GM10266 (cell line): ENCODE data around the gene GNAT1.

Experiments
- DNase-seq: peaks from one replicate; pipeline ENCODE4 v3.0.0; 2012; ENCODE audit errors: extremely low spot score
- TF ChIP-seq, protein P1 (sequence below): IDR thresholded peaks from 2 replicates; pipeline ENCODE4 v1.5.1; 2012; ENCODE audit warnings: mild to moderate bottlenecking, low read depth; ENCODE audit not compliant: control insufficient read depth, insufficient read depth; ENCODE audit errors: missing control alignments

GNAT1 gene

GRCh38 chr3:50151728-50152127, 39.7 kb upstream of the GNAT1 start:
- TF ChIP-seq, protein P1, sequence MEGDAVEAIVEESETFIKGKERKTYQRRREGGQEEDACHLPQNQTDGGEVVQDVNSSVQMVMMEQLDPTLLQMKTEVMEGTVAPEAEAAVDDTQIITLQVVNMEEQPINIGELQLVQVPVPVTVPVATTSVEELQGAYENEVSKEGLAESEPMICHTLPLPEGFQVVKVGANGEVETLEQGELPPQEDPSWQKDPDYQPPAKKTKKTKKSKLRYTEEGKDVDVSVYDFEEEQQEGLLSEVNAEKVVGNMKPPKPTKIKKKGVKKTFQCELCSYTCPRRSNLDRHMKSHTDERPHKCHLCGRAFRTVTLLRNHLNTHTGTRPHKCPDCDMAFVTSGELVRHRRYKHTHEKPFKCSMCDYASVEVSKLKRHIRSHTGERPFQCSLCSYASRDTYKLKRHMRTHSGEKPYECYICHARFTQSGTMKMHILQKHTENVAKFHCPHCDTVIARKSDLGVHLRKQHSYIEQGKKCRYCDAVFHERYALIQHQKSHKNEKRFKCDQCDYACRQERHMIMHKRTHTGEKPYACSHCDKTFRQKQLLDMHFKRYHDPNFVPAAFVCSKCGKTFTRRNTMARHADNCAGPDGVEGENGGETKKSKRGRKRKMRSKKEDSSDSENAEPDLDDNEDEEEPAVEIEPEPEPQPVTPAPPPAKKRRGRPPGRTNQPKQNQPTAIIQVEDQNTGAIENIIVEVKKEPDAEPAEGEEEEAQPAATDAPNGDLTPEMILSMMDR = no peak

GRCh38 chr3:50153782-50154475, 37.5 kb upstream of the GNAT1 start:
- TF ChIP-seq, protein P1 = no peak
- no peak for DNase-seq

More at GRCh38 chr3:50151728-50152127, 39.7 kb upstream of the GNAT1 start:
- no peak for DNase-seq

DNA sequence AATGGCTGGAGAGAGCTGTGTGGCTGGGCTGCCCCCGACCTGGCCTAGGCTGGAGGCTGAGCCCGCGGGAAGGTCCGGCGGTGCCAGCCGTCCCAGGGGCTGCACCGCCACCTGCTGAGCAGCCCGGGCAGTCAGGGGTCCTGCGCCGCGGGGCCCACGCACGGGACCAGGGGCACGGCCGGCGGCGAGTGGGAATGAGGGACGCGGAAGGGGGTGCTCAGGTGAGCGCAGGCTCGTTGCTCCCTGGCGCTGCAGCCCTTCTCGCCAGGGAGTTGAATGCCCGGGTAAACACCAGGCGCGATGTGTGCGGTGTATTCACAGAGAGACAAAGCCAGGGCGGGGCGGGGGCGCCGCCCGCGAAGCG, 37.0 kb upstream of the GNAT1 start:
- TF ChIP-seq, protein P1 = peak; percentile 48
- no peak for DNase-seq

DNA sequence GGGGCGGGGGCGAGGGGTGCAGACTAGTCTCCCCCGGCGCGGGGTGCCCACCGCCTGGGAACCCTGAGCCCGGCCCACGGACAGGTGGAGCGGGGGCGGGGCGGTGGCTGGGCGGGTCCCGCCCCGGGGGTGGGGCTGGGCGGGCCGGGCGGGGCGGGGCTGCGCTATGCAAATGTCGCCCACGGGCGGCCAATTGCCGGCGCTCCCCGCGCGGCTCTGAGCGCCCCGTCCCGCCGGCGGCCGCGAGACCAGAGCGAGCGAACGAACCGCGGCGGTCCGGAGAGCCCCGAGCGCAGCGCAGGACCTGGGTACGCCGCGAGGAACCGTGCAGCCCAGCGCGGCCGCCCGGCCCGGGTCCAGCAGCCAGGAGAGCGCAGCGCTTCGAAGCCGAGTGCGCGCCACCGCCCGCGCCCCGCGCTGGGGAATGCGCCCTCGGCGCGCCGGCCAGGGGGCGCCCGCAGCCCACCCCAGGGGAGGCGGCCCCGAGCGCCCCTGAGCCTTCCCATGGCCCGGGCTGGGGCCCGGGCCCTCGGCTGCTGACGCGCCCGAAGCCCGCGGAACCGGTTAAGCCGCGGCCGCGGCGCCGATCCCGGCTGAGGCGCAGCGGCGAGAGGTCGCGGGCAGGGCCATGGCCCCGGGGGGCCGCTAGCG, 36.4 kb upstream of the GNAT1 start, which contains the start of gene SEMA3F:
SEMA3F (plus strand) TSS at position 485 of the 651 bp plus-strand sequence. CDS start 4,299 bp downstream, outside the sequence.
- peak; percentile 95 for DNase-seq
- TF ChIP-seq, protein P1 = peak; percentile 5

- TF ChIP-seq, protein P1 = no peak
- DNase-seq = no peak
These were observed 35.9 kb upstream of the GNAT1 start for GRCh38 chr3:50155491-50155878.

DNA sequence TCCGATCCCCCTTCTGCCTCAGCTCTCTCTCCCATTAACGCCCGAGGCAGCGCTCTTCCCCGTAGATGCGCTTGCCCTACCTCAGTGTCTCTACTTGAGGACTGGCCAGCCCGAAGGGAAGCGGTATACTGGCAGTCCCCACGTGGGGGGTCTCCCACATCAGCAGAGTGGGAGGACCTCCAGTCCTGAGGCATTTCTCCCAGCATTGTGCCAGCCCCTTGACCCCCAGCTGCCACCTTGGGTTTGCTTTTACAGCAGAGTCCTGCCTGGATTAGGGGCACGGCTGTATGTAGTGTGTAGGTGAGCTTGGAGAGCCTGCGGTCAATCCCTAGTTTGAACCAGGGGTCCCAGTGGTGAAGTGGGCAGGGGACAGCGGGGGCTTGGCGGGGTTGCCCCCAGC, 35.5 kb upstream of the GNAT1 start:
- TF ChIP-seq, protein P1 = no peak
- DNase-seq = no peak
